Natural killer cell (primary cell): ENCODE measurements around the gene OR11H6. TPM values are rescaled to one million over a fixed set of nuclear protein-coding genes. Genes with fewer than 3 reads are reported as not detected.
"Not testable (repeated sequence)": the region's sequence is repeated elsewhere in the genome, so short reads cannot be mapped to it uniquely, and the experiment has no call there.

Source experiments
- ATAC-seq, 3 donors: fragments of 150-1000 bp in 2 of 3; fragments of 200-7000 bp in 1 of 3; cut with Tn5 transposase; 1 replicate in 1 of 3; 2 replicates in 2 of 3; pipeline ENCODE4 v1.10.0; 2021; ENCODE audit warnings: mild to moderate bottlenecking in 2 of 3, moderate library complexity in 2 of 3
- DNase-seq, 2 donors: peaks; one replicate each; pipeline versions ENCODE4 v3.0.0 to v3.0.0-alpha.2; 2013 to 2021; ENCODE audit warnings: mixed read lengths in 1 of 2
- H3K27ac ChIP-seq: one replicate; pipeline ENCODE4 v1.5.1; 2013; ENCODE audit warnings: mild to moderate bottlenecking, low read length
- H3K27me3 ChIP-seq: one replicate; pipeline ENCODE4 v1.6.1; 2013; ENCODE audit warnings: low read length; ENCODE audit not compliant: control insufficient read depth, insufficient read depth
- H3K36me3 ChIP-seq: one replicate; pipeline ENCODE4 v1.6.1; 2013; ENCODE audit warnings: low read length; ENCODE audit not compliant: control insufficient read depth, insufficient read depth
- H3K4me1 ChIP-seq: one replicate; pipeline ENCODE4 v1.6.1; 2013; ENCODE audit warnings: low read length; ENCODE audit not compliant: control insufficient read depth, insufficient read depth
- H3K4me3 ChIP-seq: one replicate; pipeline ENCODE4 v1.5.1; 2013; ENCODE audit warnings: low read length
- H3K9me3 ChIP-seq: one replicate; pipeline ENCODE4 v1.6.1; 2013; ENCODE audit warnings: low read length; ENCODE audit not compliant: control insufficient read depth, insufficient read depth
- H3K27ac Mint-ChIP-seq, 2 donors: one replicate each; pipeline ENCODE4 v1.8.0; 2022; ENCODE audit warnings: mild to moderate bottlenecking in 2 of 2, mixed read lengths in 2 of 2, moderate library complexity in 1 of 2
- H3K27me3 Mint-ChIP-seq, 2 donors: one replicate each; pipeline ENCODE4 v1.8.0; 2022; ENCODE audit warnings: low read depth in 2 of 2, mixed read lengths in 2 of 2
- H3K36me3 Mint-ChIP-seq: one replicate; pipeline ENCODE4 v1.8.0; 2022; ENCODE audit warnings: mixed read lengths
- H3K4me1 Mint-ChIP-seq, 2 donors: one replicate each; pipeline ENCODE4 v1.8.0; 2022; ENCODE audit warnings: mixed read lengths in 2 of 2
- H3K4me3 Mint-ChIP-seq: one replicate; pipeline ENCODE4 v1.8.0; 2022; ENCODE audit warnings: mild to moderate bottlenecking, moderate library complexity, mixed read lengths
- H3K9me3 Mint-ChIP-seq, 2 donors: one replicate each; pipeline ENCODE4 v1.8.0; 2022; ENCODE audit warnings: mixed read lengths in 2 of 2
- WGBS: methylation state at CpG from one replicate; pipeline ENCODE4 v1.1.7; 2013; ENCODE audit warnings: missing lambda C conversion rate; ENCODE audit not compliant: insufficient coverage; 5-methylcytosine and 5-hydroxymethylcytosine counted together
- intact Hi-C: fragments of 100-400 bp; cut with micrococcal nuclease; formaldehyde crosslinking; loops from one replicate; pipeline ENCODE4 v1.14.2; 2022
- total RNA-seq, 4 donors: library from RNA; stranded (reverse); fragments of 120-200 nt in 1 of 4; gene quantifications; one replicate each; pipeline versions ENCODE4 v1.2.3 to v1.2.4, GENCODE V29; 2013 to 2022
- TF ChIP-seq, protein P1 (sequence below): fragments of 200-600 bp; IDR thresholded peaks from one replicate; pipeline ENCODE4 v1.8.0; 2022; ENCODE audit warnings: antibody characterized with exemption

OR11H6 gene, protein sequence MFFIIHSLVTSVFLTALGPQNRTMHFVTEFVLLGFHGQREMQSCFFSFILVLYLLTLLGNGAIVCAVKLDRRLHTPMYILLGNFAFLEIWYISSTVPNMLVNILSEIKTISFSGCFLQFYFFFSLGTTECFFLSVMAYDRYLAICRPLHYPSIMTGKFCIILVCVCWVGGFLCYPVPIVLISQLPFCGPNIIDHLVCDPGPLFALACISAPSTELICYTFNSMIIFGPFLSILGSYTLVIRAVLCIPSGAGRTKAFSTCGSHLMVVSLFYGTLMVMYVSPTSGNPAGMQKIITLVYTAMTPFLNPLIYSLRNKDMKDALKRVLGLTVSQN
- not detected for total RNA-seq
- not detected for total RNA-seq (2013)

DNA sequence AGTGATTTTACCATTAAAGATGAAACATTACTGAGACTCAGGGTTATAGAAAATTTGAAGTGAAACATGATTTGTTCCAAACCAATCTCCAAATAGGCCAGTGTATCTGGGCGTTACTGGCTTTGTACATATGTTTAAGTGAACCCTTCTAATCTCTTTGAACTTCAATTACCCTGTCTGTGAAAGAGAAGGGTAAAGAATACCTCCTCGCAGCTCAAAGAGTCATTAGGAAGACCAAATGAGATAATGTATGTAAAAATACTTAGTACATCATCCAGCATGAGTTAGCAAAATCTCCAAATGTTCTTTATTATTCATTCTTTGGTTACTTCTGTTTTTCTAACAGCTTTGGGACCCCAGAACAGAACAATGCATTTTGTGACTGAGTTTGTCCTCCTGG lies at the start of gene OR11H6:
Gene OR11H6, plus strand, starts transcription at position 301 of the 400 bp plus-strand sequence. Its CDS starts 0 bp downstream, at position 301.
- Histone ChIP-seq H3K4me3 (no peak within 1 kb of the TSS), H3K27me3 (no peaks in the 10 kb centered on the region), H3K4me1 (no peaks in the 10 kb centered on the region), H3K27ac (no peak within 1 kb of the TSS), H3K36me3 (no peaks in the 10 kb centered on the region), H3K9me3 (no peaks in the 10 kb centered on the region)
- peaks cover 3 to 6% of the 10 kb centered on the region in 2 donors for H3K9me3 Mint-ChIP-seq
- TF ChIP-seq, protein P1, sequence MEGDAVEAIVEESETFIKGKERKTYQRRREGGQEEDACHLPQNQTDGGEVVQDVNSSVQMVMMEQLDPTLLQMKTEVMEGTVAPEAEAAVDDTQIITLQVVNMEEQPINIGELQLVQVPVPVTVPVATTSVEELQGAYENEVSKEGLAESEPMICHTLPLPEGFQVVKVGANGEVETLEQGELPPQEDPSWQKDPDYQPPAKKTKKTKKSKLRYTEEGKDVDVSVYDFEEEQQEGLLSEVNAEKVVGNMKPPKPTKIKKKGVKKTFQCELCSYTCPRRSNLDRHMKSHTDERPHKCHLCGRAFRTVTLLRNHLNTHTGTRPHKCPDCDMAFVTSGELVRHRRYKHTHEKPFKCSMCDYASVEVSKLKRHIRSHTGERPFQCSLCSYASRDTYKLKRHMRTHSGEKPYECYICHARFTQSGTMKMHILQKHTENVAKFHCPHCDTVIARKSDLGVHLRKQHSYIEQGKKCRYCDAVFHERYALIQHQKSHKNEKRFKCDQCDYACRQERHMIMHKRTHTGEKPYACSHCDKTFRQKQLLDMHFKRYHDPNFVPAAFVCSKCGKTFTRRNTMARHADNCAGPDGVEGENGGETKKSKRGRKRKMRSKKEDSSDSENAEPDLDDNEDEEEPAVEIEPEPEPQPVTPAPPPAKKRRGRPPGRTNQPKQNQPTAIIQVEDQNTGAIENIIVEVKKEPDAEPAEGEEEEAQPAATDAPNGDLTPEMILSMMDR, result no peak
- WGBS, result no CpG with 5 or more reads among the region's 2 CpGs
- no peak within 1 kb of the TSS for H3K27ac Mint-ChIP-seq
- DNase-seq (no peak), ATAC-seq (no peak)
- intact Hi-C loops, result no loop called here
- peaks cover 0 to 3% of the 10 kb centered on the region in 2 donors for H3K27me3 Mint-ChIP-seq
- H3K36me3 Mint-ChIP-seq, result no peaks in the 10 kb centered on the region
- H3K4me1 Mint-ChIP-seq, result no peaks in the 10 kb centered on the region
- no peak within 1 kb of the TSS for H3K4me3 Mint-ChIP-seq

DNA sequence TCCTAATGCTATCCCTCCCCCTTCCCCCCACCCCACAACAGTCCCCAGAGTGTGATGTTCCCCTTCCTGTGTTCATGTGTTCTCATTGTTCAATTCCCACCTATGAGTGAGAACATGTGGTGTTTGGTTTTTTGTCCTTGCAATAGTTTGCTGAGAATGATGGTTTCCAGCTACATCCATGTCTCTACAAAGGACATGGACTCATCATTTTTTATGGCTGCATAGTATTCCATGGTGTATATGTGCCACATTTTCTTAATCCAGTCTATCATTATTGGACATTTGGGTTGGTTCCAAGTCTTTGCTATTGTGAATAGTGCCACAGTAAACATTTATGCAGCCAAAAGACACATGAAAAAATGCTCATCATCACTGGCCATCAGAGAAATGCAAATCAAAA lies 49.3 kb upstream of the OR11H6 start:
- H3K36me3 Mint-ChIP-seq, H3K36me3 ChIP-seq, H3K9me3 ChIP-seq, H3K4me3 Mint-ChIP-seq, DNase-seq, H3K27me3 ChIP-seq, H3K27ac Mint-ChIP-seq, H3K4me1 Mint-ChIP-seq, H3K9me3 Mint-ChIP-seq, H3K4me1 ChIP-seq, H3K27ac ChIP-seq, intact Hi-C loops, H3K4me3 ChIP-seq, H3K27me3 Mint-ChIP-seq, ATAC-seq: not testable (repeated sequence)

GRCh38 chr14:20176330-20176729 lies 47.2 kb upstream of the OR11H6 start:
- 77% methylated on average over 4 of the region's 6 CpGs for WGBS
- ATAC-seq (no peak), DNase-seq (no peak)
- H3K9me3 Mint-ChIP-seq, result peaks cover 0 to 5% of the 10 kb centered on the region in 2 donors
- no peaks in the 10 kb centered on the region for H3K9me3 ChIP-seq
- TF ChIP-seq, protein P1, result no peak
- no peaks in the 10 kb centered on the region for H3K36me3 Mint-ChIP-seq
- no peak overlapping the region for H3K4me3 ChIP-seq
- H3K27me3 ChIP-seq, result no peaks in the 10 kb centered on the region
- no peaks in the 10 kb centered on the region for H3K4me1 Mint-ChIP-seq
- H3K27me3 Mint-ChIP-seq, result peaks cover 0 to 4% of the 10 kb centered on the region in 2 donors
- no peak overlapping the region for H3K27ac ChIP-seq
- H3K36me3 ChIP-seq, result no peaks in the 10 kb centered on the region
- no peak overlapping the region for H3K27ac Mint-ChIP-seq
- intact Hi-C loops, result no loop called here
- H3K4me1 ChIP-seq, result no peaks in the 10 kb centered on the region
- no peak overlapping the region for H3K4me3 Mint-ChIP-seq

DNA sequence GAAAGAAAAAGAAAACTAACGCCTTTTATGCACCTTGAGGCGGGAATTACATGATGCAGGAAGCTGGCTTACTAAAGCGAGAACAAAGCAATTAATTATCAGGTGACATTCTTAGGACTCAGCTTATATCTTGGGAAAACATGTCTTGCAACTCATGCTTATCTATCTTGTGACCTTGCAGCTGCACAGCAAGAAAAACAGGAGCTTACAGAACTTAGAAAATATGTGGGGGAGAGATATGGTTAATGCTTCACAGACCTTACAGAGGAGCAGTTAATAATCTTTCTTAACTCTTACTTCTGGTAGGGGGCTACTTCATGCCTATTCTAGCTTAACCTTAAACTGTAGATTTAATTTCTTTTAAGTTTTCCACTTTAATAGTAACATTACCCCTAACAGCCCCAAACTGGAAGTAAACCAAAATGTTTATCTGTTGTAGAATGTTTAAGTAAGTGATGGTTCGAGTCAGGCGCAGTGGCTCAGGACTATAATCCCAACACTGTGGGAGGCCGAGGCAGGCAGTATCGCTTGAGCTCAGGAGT lies 46.0 kb upstream of the OR11H6 start:
- Histone ChIP-seq H3K9me3 (no peaks in the 10 kb centered on the region), H3K27me3 (no peaks in the 10 kb centered on the region), H3K4me1 (no peaks in the 10 kb centered on the region), H3K36me3 (no peaks in the 10 kb centered on the region), H3K27ac (no peak overlapping the region), H3K4me3 (no peak overlapping the region)
- Mint-ChIP-seq H3K27ac (no peak overlapping the region), H3K4me1 (no peaks in the 10 kb centered on the region), H3K36me3 (no peaks in the 10 kb centered on the region), H3K9me3 (peaks cover 0 to 7% of the 10 kb centered on the region in 2 donors), H3K27me3 (peaks cover 0 to 6% of the 10 kb centered on the region in 2 donors), H3K4me3 (no peak overlapping the region)
- no peak for DNase-seq
- ATAC-seq, result no peak
- TF ChIP-seq, protein P1, result no peak
- intact Hi-C loops, result no loop called here
- 65% methylated on average over 7 of the region's 7 CpGs for WGBS
